Caco-2 (cell line): ENCODE results near the gene ACTR6. TPM values are rescaled to one million over a fixed set of nuclear protein-coding genes. Genes with fewer than 3 reads are reported as not detected.
"Not testable (repeated sequence)": the region's sequence is repeated elsewhere in the genome, so short reads cannot be mapped to it uniquely, and the experiment has no call there.

Experiments
- BruUV-seq: library from RNA; stranded (reverse); fragments of 400-500 nt; replicated peaks from 2 replicates; lab custom pipeline; 2021; lab: Mats Ljungman, UMichigan
- CTCF ChIA-PET: fragments of 300-600 bp; sonication (Branson Sonifier 250); formaldehyde crosslinking; loops from one replicate; lab custom pipeline; 2022; ENCODE audit warnings: antibody characterized with exemption; lab: Charles Lee
- POLR2A ChIA-PET: fragments of 300-600 bp; sonication (Branson Sonifier 250); formaldehyde crosslinking; loops from one replicate; lab custom pipeline; 2022; ENCODE audit warnings: antibody characterized with exemption; lab: Charles Lee
- DNase-seq, 2 experiments: peaks; one replicate each; pipeline versions ENCODE4 v3.0.0 to v3.0.0-alpha.2; 2020 to 2022
- H3K27me3 ChIP-seq: replicated peaks from 2 replicates; pipeline ENCODE4 v1.6.0; 2011; ENCODE audit warnings: low read length; ENCODE audit not compliant: control insufficient read depth, insufficient read depth
- H3K36me3 ChIP-seq: 2 replicates; pipeline ENCODE4 v1.5.1; 2011; ENCODE audit warnings: low read length; ENCODE audit not compliant: control insufficient read depth, insufficient read depth
- H3K4me1 ChIP-seq: fragments of 250-450 bp; sonication (Bioruptor Pico); 2 replicates; pipeline ENCODE4 v1.5.1; 2020; ENCODE audit warnings: mild to moderate bottlenecking
- H3K4me3 ChIP-seq: 2 replicates; pipeline ENCODE4 v1.5.1; 2011; ENCODE audit warnings: low read depth, mild to moderate bottlenecking, control low read depth, low read length
- H3K9me3 ChIP-seq: fragments of 250-450 bp; sonication (Bioruptor Pico); 2 replicates; pipeline ENCODE4 v1.5.1; 2020; ENCODE audit warnings: mild to moderate bottlenecking, moderate library complexity
- H3K27ac Mint-ChIP-seq: one replicate; pipeline ENCODE4 v1.8.0; 2022; ENCODE audit warnings: mixed read lengths; ENCODE audit not compliant: unreplicated experiment
- H3K27me3 Mint-ChIP-seq: one replicate; pipeline ENCODE4 v1.8.0; 2022; ENCODE audit warnings: mixed read lengths; ENCODE audit not compliant: insufficient read depth, unreplicated experiment
- H3K36me3 Mint-ChIP-seq: one replicate; pipeline ENCODE4 v1.8.0; 2022; ENCODE audit warnings: mild to moderate bottlenecking, mixed read lengths; ENCODE audit not compliant: insufficient read depth, unreplicated experiment
- H3K4me1 Mint-ChIP-seq: one replicate; pipeline ENCODE4 v1.8.0; 2022; ENCODE audit warnings: low read depth, mixed read lengths; ENCODE audit not compliant: unreplicated experiment
- H3K4me3 Mint-ChIP-seq: one replicate; pipeline ENCODE4 v1.8.0; 2022; ENCODE audit warnings: mild to moderate bottlenecking, moderate library complexity, mixed read lengths; ENCODE audit not compliant: unreplicated experiment
- H3K9me3 Mint-ChIP-seq: one replicate; pipeline ENCODE4 v1.8.0; 2022; ENCODE audit warnings: mixed read lengths; ENCODE audit not compliant: unreplicated experiment
- intact Hi-C: fragments of 100-400 bp; cut with micrococcal nuclease; formaldehyde crosslinking; loops from one replicate; pipeline ENCODE4 v1.10.0; 2022; ENCODE audit not compliant: unreplicated experiment
- total RNA-seq: library from RNA; stranded (reverse); gene quantifications from 2 replicates; pipeline ENCODE4 v1.2.3, GENCODE V29; 2022
- TF ChIP-seq, protein P1 (sequence below), 2 experiments: fragments of 200-600 bp in 1 of 2; IDR thresholded peaks; 1 replicate in 1 of 2; 2 replicates in 1 of 2; pipeline versions ENCODE4 v1.5.1 to v1.8.0; 2011 to 2022; ENCODE audit warnings: antibody characterized with exemption in 1 of 2, control low read depth in 1 of 2, inconsistent platforms in 1 of 2, low read depth in 1 of 2, low read length in 1 of 2, mild to moderate bottlenecking in 1 of 2, moderate library complexity in 1 of 2; ENCODE audit not compliant: insufficient read depth in 1 of 2, severe bottlenecking in 1 of 2, unreplicated experiment in 1 of 2

Gene ACTR6
- total RNA-seq, 1 experiment from 2014 or later: 26.0 TPM

- H3K4me1 Mint-ChIP-seq: no peaks in the 10 kb centered on the region
- no peaks in the 10 kb centered on the region for H3K27me3 Mint-ChIP-seq
- POLR2A ChIA-PET: no interaction called here
- intact Hi-C loops: no loop called here
- H3K27ac Mint-ChIP-seq: no peak overlapping the region
- H3K9me3 Mint-ChIP-seq: no peaks in the 10 kb centered on the region
- H3K4me3 ChIP-seq: no peak overlapping the region
- no peaks in the 10 kb centered on the region for H3K27me3 ChIP-seq
- BruUV-seq: no TSS peak
- no peak overlapping the region for H3K4me3 Mint-ChIP-seq
- H3K9me3 ChIP-seq: no peaks in the 10 kb centered on the region
- no peaks in the 10 kb centered on the region for H3K36me3 Mint-ChIP-seq
- H3K4me1 ChIP-seq: no peaks in the 10 kb centered on the region
- peaks cover 3% of the 10 kb centered on the region for H3K36me3 ChIP-seq
- TF ChIP-seq, protein P1, sequence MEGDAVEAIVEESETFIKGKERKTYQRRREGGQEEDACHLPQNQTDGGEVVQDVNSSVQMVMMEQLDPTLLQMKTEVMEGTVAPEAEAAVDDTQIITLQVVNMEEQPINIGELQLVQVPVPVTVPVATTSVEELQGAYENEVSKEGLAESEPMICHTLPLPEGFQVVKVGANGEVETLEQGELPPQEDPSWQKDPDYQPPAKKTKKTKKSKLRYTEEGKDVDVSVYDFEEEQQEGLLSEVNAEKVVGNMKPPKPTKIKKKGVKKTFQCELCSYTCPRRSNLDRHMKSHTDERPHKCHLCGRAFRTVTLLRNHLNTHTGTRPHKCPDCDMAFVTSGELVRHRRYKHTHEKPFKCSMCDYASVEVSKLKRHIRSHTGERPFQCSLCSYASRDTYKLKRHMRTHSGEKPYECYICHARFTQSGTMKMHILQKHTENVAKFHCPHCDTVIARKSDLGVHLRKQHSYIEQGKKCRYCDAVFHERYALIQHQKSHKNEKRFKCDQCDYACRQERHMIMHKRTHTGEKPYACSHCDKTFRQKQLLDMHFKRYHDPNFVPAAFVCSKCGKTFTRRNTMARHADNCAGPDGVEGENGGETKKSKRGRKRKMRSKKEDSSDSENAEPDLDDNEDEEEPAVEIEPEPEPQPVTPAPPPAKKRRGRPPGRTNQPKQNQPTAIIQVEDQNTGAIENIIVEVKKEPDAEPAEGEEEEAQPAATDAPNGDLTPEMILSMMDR (IDR thresholded peaks at IDR 0.05; ENCODE audit: insufficient read depth in 1 of 2, low read depth in 1 of 2, low read length in 1 of 2, severe bottlenecking in 1 of 2, unreplicated experiment in 1 of 2): no peak
- DNase-seq: no peak
- CTCF ChIA-PET: no interaction called here
These were observed 29.4 kb upstream of the ACTR6 start for GRCh38 chr12:100171248-100171647.

GRCh38 chr12:100173111-100173510, 27.5 kb upstream of the ACTR6 start:
- H3K27me3 ChIP-seq: no peaks in the 10 kb centered on the region
- no peaks in the 10 kb centered on the region for H3K36me3 Mint-ChIP-seq
- no peak overlapping the region for H3K4me3 Mint-ChIP-seq
- no peak overlapping the region for H3K4me3 ChIP-seq
- intact Hi-C loops: no loop called here
- no TSS peak for BruUV-seq
- H3K4me1 ChIP-seq: no peaks in the 10 kb centered on the region
- POLR2A ChIA-PET: no interaction called here
- no peaks in the 10 kb centered on the region for H3K27me3 Mint-ChIP-seq
- CTCF ChIA-PET: no interaction called here
- DNase-seq: no peak
- H3K4me1 Mint-ChIP-seq: no peaks in the 10 kb centered on the region
- TF ChIP-seq, protein P1 (IDR thresholded peaks at IDR 0.05; ENCODE audit: insufficient read depth in 1 of 2, low read depth in 1 of 2, low read length in 1 of 2, severe bottlenecking in 1 of 2, unreplicated experiment in 1 of 2): no peak
- H3K36me3 ChIP-seq: peaks cover 3% of the 10 kb centered on the region
- H3K9me3 ChIP-seq: no peaks in the 10 kb centered on the region
- no peaks in the 10 kb centered on the region for H3K9me3 Mint-ChIP-seq
- no peak overlapping the region for H3K27ac Mint-ChIP-seq

GRCh38 chr12:100174495-100174894, 26.1 kb upstream of the ACTR6 start:
- POLR2A ChIA-PET: no interaction called here
- CTCF ChIA-PET: no interaction called here
- Histone ChIP-seq H3K4me3 (no peak overlapping the region), H3K4me1 (no peaks in the 10 kb centered on the region), H3K36me3 (peaks cover 3% of the 10 kb centered on the region), H3K9me3 (no peaks in the 10 kb centered on the region), H3K27me3 (no peaks in the 10 kb centered on the region)
- Mint-ChIP-seq H3K36me3 (no peaks in the 10 kb centered on the region), H3K27me3 (no peaks in the 10 kb centered on the region), H3K4me1 (no peaks in the 10 kb centered on the region), H3K4me3 (no peak overlapping the region), H3K27ac (no peak overlapping the region), H3K9me3 (no peaks in the 10 kb centered on the region)
- TF ChIP-seq, protein P1 (IDR thresholded peaks at IDR 0.05; ENCODE audit: insufficient read depth in 1 of 2, low read depth in 1 of 2, low read length in 1 of 2, severe bottlenecking in 1 of 2, unreplicated experiment in 1 of 2): no peak
- no peak for DNase-seq
- BruUV-seq: no TSS peak
- intact Hi-C loops: no loop called here

DNA sequence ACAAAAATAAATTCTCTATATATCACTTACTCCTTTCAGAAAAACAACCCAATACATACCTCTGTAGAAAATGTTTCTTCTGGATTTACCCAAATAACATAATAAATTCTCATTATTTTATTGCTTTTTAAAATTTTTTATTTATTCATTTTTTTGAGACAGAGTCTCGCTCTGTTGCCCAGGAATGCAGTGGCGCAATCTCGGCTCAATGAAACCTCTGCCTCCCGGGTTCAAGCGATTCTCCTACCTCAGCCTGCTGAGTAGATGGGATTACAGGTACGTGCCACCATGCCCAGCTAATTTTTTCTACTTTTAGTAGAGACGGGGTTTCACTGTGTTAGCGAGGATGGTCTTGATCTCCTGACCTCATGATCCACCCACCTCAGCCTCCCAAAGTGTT, 24.1 kb upstream of the ACTR6 start:
- H3K9me3 Mint-ChIP-seq, BruUV-seq: not testable (repeated sequence)

More for the DNA sequence above, 24.1 kb upstream of the ACTR6 start:
- H3K27me3 ChIP-seq, POLR2A ChIA-PET, H3K4me3 Mint-ChIP-seq, H3K4me1 ChIP-seq, H3K9me3 ChIP-seq, H3K36me3 Mint-ChIP-seq, H3K36me3 ChIP-seq, H3K4me3 ChIP-seq, H3K27ac Mint-ChIP-seq, CTCF ChIA-PET, intact Hi-C loops, H3K4me1 Mint-ChIP-seq, DNase-seq, H3K27me3 Mint-ChIP-seq: not testable (repeated sequence)
